Gastroesophageal sphincter (tissue), 3 donors: ENCODE results near the gene CRACR2A.

ENCODE experiments used
- CTCF ChIP-seq, 4 experiments: fragments of 200-600 bp in 2 of 4; fragments of 450-650 bp in 2 of 4; sonication (generic) in 1 of 4; IDR thresholded peaks; one replicate each; pipeline ENCODE4 v1.5.1; 2017 to 2019; ENCODE audit warnings: antibody characterized with exemption in 4 of 4, mild to moderate bottlenecking in 2 of 4, moderate library complexity in 2 of 4
- EP300 ChIP-seq: sonication (generic); formaldehyde crosslinking; IDR thresholded peaks from one replicate; pipeline ENCODE4 v1.6.1; 2017; ENCODE audit warnings: antibody characterized with exemption, mild to moderate bottlenecking
- POLR2A ChIP-seq, 2 donors: fragments of 450-650 bp; IDR thresholded peaks; one replicate each; pipeline ENCODE4 v1.6.1; 2017; ENCODE audit warnings: antibody characterized with exemption in 2 of 2, mild to moderate bottlenecking in 2 of 2, moderate library complexity in 1 of 2

GRCh38 chr12:3795492-3796133 lies 42.7 kb upstream of the CRACR2A start:
- TF ChIP-seq POLR2A (IDR thresholded peaks at IDR 0.05) (no peak), EP300 (no peak), CTCF (IDR thresholded peaks at IDR 0.05) (no peak)
